GM21723 (cell line): Measurements from ENCODE around the gene AURKAIP1.
A peak's percentile ranks its signal among the peaks of the same experiment; 100 is the strongest.

ENCODE experiments used
- ATAC-seq: cut with Tn5 transposase; IDR thresholded peaks from one replicate; pipeline ENCODE4 v1.9.1; 2021; ENCODE audit warnings: mild to moderate bottlenecking, moderate library complexity; ENCODE audit not compliant: unreplicated experiment

AURKAIP1 gene

DNA sequence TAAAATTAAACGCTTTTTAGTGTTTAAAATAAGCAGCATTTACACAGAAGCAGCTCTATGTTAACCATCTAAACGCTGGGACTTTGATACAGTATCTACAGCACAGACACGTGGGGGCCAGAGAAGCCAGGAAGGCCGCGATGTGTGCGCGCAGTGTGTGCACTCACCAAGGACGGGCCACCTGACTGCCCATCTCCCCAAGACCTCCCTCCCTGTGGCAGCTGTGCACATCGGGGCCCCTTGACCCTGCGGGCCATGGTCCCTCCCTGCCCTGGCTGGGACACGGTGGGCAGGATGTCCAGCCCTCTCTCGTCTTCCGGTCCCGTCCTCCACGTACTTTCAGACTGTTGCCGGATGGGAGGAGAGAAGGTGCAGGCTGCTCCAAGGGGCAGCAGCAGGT lies 39.7 kb downstream of the AURKAIP1 start:
- ATAC-seq, result no peak

- ATAC-seq, result no peak
Measured at GRCh38 chr1:1334835-1335234, 40.2 kb downstream of the AURKAIP1 start.

DNA sequence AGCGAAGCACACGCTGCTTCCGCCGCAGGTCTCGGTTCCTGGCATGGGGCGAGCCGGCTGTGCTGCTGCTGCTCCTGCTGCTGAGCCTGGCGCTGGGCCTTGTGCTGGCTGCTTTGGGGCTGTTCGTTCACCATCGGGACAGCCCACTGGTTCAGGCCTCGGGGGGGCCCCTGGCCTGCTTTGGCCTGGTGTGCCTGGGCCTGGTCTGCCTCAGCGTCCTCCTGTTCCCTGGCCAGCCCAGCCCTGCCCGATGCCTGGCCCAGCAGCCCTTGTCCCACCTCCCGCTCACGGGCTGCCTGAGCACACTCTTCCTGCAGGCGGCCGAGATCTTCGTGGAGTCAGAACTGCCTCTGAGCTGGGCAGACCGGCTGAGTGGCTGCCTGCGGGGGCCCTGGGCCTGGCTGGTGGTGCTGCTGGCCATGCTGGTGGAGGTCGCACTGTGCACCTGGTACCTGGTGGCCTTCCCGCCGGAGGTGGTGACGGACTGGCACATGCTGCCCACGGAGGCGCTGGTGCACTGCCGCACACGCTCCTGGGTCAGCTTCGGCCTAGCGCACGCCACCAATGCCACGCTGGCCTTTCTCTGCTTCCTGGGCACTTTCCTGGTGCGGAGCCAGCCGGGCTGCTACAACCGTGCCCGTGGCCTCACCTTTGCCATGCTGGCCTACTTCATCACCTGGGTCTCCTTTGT lies 41.3 kb downstream of the AURKAIP1 start:
- no peak for ATAC-seq

GRCh38 chr1:1332774-1333480 lies 42.1 kb downstream of the AURKAIP1 start:
- ATAC-seq, result no peak

DNA sequence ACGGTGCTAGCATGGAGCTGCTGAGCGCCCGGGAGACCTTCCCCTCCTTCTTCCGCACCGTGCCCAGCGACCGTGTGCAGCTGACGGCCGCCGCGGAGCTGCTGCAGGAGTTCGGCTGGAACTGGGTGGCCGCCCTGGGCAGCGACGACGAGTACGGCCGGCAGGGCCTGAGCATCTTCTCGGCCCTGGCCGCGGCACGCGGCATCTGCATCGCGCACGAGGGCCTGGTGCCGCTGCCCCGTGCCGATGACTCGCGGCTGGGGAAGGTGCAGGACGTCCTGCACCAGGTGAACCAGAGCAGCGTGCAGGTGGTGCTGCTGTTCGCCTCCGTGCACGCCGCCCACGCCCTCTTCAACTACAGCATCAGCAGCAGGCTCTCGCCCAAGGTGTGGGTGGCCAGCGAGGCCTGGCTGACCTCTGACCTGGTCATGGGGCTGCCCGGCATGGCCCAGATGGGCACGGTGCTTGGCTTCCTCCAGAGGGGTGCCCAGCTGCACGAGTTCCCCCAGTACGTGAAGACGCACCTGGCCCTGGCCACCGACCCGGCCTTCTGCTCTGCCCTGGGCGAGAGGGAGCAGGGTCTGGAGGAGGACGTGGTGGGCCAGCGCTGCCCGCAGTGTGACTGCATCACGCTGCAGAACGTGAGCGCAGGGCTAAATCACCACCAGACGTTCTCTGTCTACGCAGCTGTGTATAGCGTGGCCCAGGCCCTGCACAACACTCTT lies 42.8 kb downstream of the AURKAIP1 start:
- no peak for ATAC-seq

- no peak for ATAC-seq
Measured at GRCh38 chr1:1331068-1331965, 43.7 kb downstream of the AURKAIP1 start, which contains the start of gene TAS1R3. Gene TAS1R3, plus strand, starts transcription at chr1:1331280. Its CDS starts 66 bp downstream, at chr1:1331346.

DNA sequence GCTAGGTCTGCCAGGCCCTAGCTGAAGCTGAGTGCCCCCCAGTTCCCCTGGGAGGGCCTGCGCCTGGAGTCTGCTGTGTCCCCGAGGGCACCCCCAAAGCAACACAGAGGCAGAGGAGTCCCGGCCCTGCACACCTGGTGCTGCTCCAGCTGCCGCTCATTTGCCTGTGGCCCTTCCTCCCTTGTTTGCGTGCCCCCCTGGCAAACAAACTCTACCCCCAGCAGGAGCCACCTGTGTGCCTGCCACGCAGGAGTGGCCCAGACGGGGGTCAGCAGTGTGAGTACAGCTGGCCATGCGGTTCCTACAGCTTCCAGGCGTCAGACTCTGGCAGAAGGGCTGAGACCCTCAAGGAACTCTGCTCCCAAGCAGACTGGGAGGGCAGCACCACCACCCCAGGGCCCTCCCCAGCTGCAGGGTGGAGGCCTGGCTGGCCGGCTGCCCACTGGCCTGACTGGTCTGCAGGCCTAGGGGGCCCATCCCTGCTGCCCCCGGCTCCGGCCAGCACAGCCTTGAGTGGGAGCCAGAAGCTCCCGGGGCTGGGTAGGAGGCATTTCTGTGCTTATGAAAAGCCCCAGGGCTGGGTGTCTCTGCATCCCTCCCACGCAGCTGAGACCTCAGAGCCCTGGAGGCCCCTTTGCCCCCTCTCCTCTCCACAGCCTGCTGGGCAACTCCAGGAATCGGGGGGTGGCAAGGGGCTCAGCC lies 44.5 kb downstream of the AURKAIP1 start:
- ATAC-seq, result no peak

DNA sequence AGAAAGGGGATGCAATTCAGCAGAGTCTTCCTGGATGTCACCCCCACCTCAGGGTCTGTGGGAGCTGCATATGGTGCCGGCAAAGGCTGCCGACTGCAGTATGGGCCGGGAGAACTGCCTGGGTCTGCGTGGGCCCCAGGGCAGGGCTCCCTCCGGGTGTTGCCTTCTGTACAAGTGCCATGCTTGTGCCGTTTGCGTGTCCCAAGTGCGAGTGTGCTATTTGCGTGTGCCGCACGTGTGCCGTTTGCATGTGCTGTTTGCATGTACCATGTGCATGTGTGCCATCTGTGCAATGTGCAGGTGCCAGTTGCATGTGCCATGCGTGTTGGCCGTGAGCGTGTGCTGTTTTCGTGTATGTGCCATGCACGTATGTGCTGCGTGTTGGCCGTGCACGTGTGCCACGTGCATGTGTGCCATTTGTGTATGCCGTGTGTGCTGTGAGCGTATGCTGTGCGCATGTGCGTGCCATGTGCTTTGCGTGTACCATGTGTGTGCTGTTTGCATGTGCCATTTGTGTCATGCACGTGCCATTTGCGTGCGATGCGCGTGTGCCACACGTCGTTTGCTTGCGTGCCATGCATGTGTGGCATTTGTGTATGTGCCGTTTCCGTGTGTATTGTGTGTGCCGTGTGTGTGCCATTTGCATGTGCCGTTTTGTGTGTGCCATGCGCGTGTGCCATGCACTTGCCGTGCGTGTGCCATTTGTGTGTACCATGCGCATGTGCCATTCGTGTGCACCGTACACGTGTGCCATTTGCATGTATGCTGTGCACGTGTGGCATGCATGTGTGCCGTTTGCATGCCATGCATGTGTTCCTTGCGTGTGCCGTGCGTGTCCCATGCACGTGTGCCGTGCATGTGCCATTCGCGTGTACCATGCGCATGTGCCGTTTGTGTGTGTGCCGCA lies 45.5 kb downstream of the AURKAIP1 start:
- no peak for ATAC-seq

- no peak for ATAC-seq
Measured at GRCh38 chr1:1328254-1328653, 46.8 kb downstream of the AURKAIP1 start.

DNA sequence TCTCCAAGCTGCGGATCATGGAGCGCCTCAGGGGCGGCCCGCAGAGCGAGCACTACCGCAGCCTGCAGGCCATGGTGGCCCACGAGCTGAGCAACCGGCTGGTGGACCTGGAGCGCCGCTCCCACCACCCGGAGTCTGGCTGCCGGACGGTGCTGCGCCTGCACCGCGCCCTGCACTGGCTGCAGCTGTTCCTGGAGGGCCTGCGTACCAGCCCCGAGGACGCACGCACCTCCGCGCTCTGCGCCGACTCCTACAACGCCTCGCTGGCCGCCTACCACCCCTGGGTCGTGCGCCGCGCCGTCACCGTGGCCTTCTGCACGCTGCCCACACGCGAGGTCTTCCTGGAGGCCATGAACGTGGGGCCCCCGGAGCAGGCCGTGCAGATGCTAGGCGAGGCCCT lies 47.7 kb downstream of the AURKAIP1 start:
- no peak for ATAC-seq

DNA sequence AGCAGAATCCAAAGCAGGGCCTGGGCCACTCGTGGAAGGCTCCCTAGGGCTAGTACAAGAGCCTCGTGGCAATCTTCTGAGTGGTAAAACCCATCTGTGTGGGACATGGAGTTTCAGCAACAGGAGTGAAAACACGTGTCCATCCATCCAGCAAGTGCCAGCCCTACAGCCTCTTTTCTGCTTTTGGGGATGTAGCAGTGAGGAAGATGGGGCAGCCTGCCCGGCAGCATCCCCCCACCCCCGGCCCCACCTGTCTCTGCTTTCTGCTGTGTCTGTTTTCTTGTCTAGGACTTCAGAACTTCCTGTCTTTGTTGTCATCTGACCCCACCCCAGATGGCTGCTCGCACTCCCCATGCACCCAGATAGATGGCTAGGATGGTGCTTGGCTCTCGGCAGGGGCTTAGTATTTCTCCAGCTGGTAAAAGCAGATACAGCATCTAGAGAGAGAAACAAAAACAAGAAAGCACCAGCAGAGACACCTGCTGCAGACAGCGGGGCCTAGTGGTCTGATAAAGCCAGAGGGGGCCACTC lies 48.9 kb downstream of the AURKAIP1 start:
- ATAC-seq, result no peak

- no peak for ATAC-seq
Measured at GRCh38 chr1:1325288-1326074, 49.5 kb downstream of the AURKAIP1 start.

DNA sequence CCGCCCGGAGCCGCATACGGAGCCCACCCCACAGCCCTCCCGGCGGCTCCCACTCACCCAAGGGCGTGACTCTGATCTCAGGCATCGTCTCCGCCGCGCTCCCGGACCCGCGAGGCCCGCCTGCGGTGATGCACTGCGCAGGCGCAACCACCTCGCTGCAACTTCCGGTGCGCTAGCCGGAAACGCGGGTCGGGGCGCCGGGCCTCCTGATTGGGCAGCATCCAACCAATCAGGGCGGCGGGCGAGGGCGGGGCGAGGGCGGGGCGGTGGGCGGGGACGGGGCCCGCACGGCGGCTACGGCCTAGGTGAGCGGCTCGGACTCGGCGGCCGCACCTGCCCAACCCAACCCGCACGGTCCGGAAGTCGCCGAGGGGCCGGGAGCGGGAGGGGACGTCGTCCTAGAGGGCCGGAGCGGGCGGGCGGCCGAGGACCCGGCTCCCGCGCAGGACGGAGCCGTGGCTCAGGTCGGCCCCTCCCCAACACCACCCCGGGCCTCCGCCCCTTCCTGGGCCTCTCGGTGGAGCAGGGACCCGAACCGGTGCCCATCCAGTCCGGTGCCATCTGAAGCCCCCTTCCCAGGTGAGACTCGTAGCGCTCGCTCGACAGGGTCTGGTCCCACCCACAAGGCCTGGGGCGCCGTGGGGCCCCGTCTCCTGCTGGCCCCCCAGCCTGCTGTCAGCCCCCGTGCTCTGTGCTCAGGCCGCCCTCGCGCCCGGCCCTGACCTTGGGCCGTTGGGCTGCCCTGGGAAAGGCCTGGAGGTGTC lies 50.3 kb downstream of the AURKAIP1 start, which contains the start of the genes CPTP and INTS11:
TSS of gene CPTP (plus strand) at position 279 of the 764 bp plus-strand sequence. CDS start 2,109 bp downstream, outside the sequence.
TSS of gene INTS11 (minus strand) at position 137 of the 764 bp plus-strand sequence. CDS start at position 85, 52 bp downstream.
- ATAC-seq, result peak; percentile 70

DNA sequence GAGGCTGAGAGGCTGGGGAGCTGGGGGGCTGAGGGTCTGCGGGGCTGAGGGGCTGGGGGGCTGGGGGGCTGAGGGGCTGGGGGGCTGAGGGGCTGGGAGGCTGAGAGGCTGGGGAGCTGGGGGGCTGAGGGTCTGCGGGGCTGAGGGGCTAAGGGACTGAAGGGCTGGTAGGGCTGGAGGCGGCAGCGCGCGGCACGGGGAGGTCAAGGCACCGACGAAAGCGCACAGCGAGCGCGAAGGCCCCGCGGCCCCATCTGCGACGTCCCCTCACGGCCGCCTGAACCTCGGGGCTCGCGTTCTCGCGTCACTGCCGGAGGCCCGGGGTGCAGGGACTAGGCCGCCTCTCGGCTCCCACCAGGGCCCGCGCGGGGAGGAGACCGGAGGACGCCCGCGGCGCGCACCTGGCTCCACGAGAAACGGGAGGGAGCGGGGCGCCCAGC lies 50.9 kb downstream of the AURKAIP1 start:
- peak; percentile 28 for ATAC-seq
